Skeletal muscle satellite cell (primary cell): ENCODE data around the gene EXOSC2.

Source experiments
- H3K27me3 ChIP-seq: 2 replicates; pipeline ENCODE4 v1.7.0; 2013; ENCODE audit warnings: low read length; ENCODE audit not compliant: control insufficient read depth, insufficient read depth
- H3K36me3 ChIP-seq: 2 replicates; pipeline ENCODE4 v1.7.0; 2013; ENCODE audit warnings: mild to moderate bottlenecking, control low read depth, low read length; ENCODE audit not compliant: insufficient read depth
- H3K4me1 ChIP-seq: 2 replicates; pipeline ENCODE4 v1.7.0; 2013; ENCODE audit warnings: low read length; ENCODE audit not compliant: control insufficient read depth, insufficient read depth
- H3K4me2 ChIP-seq: 2 replicates; pipeline ENCODE4 v1.7.0; 2013; ENCODE audit warnings: mild to moderate bottlenecking, low read length
- H3K4me3 ChIP-seq: 2 replicates; pipeline ENCODE4 v1.7.0; 2013; ENCODE audit warnings: low read length
- H3K9ac ChIP-seq: 2 replicates; pipeline ENCODE4 v1.7.0; 2013; ENCODE audit warnings: mild to moderate bottlenecking, low read depth, low read length, moderate library complexity
- H3K9me3 ChIP-seq: replicated peaks from 2 replicates; pipeline ENCODE4 v1.7.0; 2013; ENCODE audit warnings: mild to moderate bottlenecking, control low read depth, low read length

Gene EXOSC2

DNA sequence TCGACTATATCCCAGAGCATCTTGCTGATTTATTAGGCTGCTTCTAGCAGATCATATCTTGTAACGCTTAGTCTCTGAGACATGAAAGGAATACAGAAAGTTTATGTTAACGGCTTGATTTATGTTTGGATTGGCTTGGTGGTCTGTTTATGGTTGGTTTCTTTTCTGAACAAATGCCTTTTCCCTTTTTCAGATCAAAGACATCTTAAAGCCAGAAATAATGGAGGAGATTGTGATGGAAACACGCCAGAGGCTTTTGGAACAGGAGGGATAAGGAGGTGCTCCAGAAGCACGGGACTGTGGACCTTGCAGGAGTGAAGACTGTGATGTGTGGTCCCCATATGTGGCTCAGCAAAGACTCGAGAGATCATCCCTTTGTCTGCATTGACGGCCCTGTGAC lies 9.9 kb downstream of the EXOSC2 start:
- Histone ChIP-seq H3K9me3 (no peaks in the 10 kb centered on the region), H3K9ac (no peak overlapping the region), H3K36me3 (peaks cover 46% of the 10 kb centered on the region), H3K27me3 (no peaks in the 10 kb centered on the region), H3K4me1 (no peaks in the 10 kb centered on the region), H3K4me3 (no peak overlapping the region), H3K4me2 (no peak overlapping the region)

DNA sequence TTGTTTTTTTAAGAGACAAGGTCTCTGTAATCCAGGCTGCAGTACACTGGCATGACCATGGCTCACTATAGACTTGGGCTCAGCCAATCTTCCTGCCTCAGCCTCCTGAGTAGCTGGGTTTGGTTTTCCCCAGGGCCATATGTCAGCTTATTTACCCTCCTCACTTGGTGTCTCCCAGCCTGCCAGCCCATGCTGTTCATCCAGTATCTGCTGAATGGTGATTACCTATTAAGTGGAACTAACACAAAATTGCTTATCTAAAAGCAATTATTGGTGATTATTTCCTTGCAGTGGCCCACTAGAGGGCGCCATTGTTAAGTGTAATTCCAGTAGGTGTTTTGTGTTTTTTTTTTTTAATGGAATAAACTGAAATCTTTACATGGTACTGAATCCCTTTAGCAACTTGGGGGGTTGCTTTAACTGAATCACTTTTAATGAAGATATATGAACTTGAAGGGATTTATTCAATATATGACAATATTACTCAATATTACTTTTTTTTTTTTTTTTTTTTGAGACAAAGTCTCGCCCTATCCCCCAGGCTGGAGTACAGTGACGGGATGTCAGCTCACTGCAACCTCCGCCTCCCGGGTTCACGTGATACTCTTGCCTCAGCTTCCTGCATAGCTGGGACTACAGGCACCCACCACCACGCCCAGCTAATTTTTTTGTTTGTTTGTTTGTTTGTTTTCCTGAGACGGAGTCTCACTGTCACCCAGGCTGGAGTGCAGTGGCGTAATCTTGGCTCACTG lies 13.8 kb downstream of the EXOSC2 start:
- H3K4me3 ChIP-seq = no peak overlapping the region

DNA sequence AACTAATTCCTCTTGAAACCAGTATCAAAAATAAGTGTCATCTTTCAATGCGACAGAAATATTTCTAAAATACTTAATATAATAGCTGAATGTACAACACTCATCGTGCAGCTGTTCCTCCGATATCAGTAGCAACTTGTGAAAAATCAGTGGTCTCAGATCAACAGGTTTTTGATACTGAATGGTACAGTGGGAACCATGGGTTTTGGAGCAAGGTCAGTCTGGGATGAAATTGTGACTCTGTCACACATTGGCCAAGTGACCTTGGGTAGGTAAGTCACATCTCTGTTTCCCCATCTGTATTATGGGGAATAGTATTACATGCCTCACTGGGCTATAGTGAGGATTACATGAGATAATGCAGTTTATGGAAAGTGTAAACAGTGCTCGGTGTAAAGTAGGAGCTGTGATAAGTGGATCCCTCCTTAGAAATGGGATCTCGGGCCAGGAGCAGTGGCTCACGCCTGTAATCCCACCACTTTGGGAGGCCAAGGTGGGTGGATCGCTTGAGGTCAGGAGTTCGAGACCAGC lies 17.3 kb downstream of the EXOSC2 start:
- Histone ChIP-seq H3K9ac (no peak overlapping the region), H3K4me1 (peaks cover 15% of the 10 kb centered on the region)

More for the DNA sequence above, 13.8 kb downstream of the EXOSC2 start:
- Histone ChIP-seq H3K27me3 (no peaks in the 10 kb centered on the region), H3K9ac (no peak overlapping the region), H3K4me1 (no peaks in the 10 kb centered on the region), H3K36me3 (peaks cover 21% of the 10 kb centered on the region), H3K4me2 (no peak overlapping the region), H3K9me3 (no peaks in the 10 kb centered on the region)

DNA sequence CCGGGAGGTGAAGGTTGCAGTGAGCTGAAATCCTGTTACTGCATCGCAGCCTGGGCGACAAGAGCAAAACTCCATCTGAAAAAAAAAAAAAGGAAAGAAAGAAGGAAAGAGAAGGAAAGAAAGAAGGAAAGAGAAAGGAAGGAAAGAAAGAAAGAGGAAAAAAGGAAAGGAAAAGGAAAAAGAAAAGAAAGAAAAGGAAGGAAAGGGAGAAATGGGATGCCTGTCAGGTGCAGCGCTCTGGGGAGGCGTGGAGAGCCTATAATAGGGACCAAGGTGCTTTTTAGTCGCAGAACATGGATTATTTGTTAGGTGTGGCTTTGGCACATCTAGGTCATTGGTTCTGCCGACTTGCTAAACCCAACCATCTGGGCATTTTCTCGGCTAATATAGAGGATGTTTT lies 17.9 kb downstream of the EXOSC2 start:
- Histone ChIP-seq H3K36me3 (no peaks in the 10 kb centered on the region), H3K4me1 (peaks cover 20% of the 10 kb centered on the region), H3K9ac (no peak overlapping the region)

More for the DNA sequence above, 17.3 kb downstream of the EXOSC2 start:
- no peaks in the 10 kb centered on the region for H3K9me3 ChIP-seq
- no peak overlapping the region for H3K4me2 ChIP-seq
- H3K27me3 ChIP-seq = no peaks in the 10 kb centered on the region
- no peaks in the 10 kb centered on the region for H3K36me3 ChIP-seq
- H3K4me3 ChIP-seq = no peak overlapping the region

DNA sequence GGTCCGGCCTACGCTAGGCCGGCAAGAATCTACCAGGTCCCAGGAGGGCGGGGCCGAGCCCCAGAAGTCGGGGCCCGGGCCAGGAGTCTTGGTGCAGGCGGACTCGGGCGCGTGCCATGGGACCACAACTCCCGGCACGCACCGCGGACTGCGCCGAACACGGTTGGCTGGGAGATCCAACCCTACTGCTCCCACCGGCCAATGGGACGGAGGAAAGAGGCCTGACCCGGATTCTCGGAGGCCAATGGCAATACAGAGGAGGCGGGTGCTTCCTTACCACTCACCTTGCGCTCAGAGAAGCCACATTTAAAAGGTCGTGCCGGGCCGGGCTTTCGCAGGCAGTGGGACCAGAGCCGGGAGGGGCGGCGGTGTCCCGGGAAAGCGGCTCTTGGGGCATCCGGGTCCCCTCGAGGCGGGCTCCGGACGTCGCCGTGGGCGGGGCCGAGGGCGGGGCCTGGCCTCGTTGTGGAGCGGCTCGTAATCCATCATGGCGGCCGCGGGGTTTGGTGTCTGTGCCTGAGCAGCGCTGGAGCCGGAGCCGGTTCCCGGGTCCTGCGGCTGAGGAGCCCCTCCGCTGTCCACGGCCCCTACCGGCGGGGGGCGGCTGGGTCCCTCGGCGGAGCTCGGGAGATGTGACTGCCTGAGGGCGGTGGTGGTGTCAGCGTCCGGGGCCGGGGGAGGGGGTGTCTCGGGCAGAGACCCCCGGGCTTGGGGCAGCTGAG lies 19.1 kb downstream of the EXOSC2 start:
- Histone ChIP-seq H3K36me3 (no peaks in the 10 kb centered on the region), H3K4me3 (peak overlapping the region; percentile 94), H3K9me3 (no peaks in the 10 kb centered on the region), H3K4me1 (peaks cover 20% of the 10 kb centered on the region), H3K4me2 (peak overlapping the region; percentile 86), H3K27me3 (no peaks in the 10 kb centered on the region), H3K9ac (peak overlapping the region; percentile 98)

More for the DNA sequence above, 17.9 kb downstream of the EXOSC2 start:
- H3K4me2 ChIP-seq = no peak overlapping the region
- H3K27me3 ChIP-seq = no peaks in the 10 kb centered on the region
- no peak overlapping the region for H3K4me3 ChIP-seq
- H3K9me3 ChIP-seq = no peaks in the 10 kb centered on the region

DNA sequence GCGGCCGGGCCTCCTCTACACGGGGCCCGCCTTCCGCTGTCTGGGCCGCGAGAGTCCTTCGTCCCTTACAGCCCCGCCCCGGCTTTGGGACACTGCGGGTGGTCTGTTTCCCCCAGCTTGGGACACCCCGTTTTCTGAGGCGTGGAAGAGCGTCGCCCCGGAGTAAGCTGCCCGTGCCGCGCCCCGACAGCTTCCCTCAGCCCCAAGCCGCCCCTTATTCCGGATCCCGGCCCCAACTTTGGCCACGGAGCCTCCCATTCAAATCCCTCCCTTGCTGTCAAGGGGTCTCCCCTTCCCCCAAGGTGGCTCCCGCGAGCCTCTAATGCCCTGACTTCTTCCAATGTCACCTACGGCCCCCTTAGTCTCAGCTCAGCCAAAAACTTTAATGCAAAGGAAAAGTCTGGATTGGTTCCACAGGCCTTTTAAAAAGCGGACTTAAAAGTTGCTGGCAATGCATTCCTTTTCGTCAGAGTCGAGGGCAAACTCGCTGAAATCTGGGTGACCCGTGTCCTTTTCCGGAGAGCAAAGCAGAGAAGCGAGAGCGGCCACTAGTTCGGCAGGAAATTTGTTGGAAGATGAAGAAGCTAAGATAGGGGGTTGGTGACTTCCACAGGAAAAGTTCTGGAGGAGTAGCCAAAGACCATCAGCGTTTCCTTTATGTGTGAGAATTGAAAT lies 19.8 kb downstream of the EXOSC2 start:
- Histone ChIP-seq H3K4me2 (peak overlapping the region; percentile 86), H3K27me3 (no peaks in the 10 kb centered on the region), H3K36me3 (no peaks in the 10 kb centered on the region), H3K9me3 (no peaks in the 10 kb centered on the region), H3K4me1 (peaks cover 20% of the 10 kb centered on the region), H3K4me3 (peak overlapping the region; percentile 94), H3K9ac (peak overlapping the region; percentile 98)

DNA sequence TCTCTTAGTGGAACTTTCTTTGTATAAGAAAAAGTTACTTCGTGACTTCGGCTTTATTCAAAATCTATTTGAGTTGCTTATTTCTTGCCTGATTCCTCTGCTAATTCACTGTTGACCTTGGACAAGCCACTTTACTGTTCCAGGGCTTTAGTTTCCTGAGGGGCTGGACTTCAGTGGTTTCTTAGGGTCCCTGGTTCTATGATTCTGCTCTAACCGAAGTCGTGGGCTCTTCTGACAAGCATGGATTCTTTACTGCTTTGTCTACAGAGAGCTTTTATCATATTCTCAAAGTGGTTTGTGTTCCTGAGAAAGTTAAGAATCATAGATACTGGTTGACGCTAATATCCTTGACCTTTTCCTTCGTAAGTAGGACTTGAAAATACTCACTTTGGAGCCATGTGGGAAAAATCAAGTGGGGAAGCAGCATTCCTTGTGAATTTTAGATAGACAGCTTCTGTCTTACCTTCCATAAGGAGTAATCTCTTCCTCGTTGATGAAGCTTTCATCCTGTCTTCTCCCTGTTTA lies 21.1 kb downstream of the EXOSC2 start:
- no peaks in the 10 kb centered on the region for H3K9me3 ChIP-seq
- H3K4me2 ChIP-seq = peak overlapping the region; percentile 86
- peak overlapping the region; percentile 94 for H3K4me3 ChIP-seq
- peaks cover 20% of the 10 kb centered on the region for H3K4me1 ChIP-seq
- H3K9ac ChIP-seq = peak overlapping the region; percentile 98
- H3K36me3 ChIP-seq = no peaks in the 10 kb centered on the region
- no peaks in the 10 kb centered on the region for H3K27me3 ChIP-seq

DNA sequence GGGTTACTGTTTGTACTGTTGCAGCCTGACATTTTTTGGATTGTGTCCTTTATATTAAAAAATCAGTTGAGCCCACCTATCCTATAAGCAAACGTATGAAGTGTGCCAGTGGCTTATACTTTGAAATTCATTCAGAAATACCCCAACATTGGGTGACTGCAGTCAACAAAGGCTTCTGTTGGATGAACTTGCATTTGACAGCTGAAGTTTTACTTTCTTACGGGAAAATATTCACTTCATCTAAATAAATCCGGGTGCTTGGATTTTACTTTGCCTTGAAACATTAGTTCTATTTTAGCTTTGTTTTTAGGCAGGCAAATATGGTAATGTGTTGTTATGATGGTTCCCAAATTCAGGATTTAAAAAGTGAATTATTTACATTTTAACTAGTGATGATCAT lies 21.7 kb downstream of the EXOSC2 start:
- Histone ChIP-seq H3K9me3 (no peaks in the 10 kb centered on the region), H3K4me3 (peak overlapping the region; percentile 94), H3K36me3 (no peaks in the 10 kb centered on the region), H3K4me2 (peak overlapping the region; percentile 86), H3K9ac (peak overlapping the region; percentile 98), H3K27me3 (no peaks in the 10 kb centered on the region), H3K4me1 (peaks cover 20% of the 10 kb centered on the region)

DNA sequence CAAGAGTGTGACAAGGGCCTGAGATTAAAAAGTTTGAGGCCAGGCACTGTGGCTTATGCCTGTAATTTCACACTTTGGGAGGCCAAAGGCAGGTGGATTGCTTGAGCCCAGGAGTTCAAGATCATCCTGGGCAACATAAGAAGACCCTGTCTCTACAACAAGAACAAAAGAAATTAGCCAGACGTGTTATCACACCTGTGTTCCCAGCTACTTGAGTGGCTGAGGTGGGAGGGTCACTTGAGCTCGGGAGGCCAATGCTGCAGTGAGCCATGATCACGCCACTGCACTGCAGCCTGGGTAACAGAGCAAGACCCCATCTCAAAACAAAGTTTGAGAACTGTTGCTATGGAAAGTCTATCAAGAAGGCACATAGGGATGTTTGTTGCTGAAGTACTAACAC lies 25.0 kb downstream of the EXOSC2 start:
- H3K4me3 ChIP-seq = no peak overlapping the region
- H3K9me3 ChIP-seq = no peaks in the 10 kb centered on the region
- H3K4me2 ChIP-seq = no peak overlapping the region
- H3K9ac ChIP-seq = no peak overlapping the region
- no peaks in the 10 kb centered on the region for H3K36me3 ChIP-seq
- no peaks in the 10 kb centered on the region for H3K27me3 ChIP-seq
- peaks cover 20% of the 10 kb centered on the region for H3K4me1 ChIP-seq

DNA sequence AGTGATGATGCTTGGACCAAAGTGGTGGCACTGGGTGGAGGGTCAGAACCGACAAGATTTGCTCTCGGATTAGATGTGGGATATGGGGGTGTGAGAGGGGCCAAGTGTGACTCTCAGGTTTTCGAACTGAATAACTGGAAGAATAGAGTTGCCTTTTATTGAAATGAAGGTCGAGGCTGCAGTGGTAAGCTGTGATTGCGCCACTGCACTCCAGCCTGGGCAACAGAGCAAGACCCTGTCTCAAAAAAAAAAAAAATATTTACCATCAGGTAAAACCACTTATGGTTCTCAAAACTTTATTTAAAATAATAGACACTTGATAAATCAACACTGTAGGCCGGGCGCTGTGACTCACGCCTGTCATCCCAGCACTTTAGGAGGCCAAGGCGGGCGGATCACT lies 27.2 kb downstream of the EXOSC2 start:
- H3K4me3 ChIP-seq = no peak overlapping the region

DNA sequence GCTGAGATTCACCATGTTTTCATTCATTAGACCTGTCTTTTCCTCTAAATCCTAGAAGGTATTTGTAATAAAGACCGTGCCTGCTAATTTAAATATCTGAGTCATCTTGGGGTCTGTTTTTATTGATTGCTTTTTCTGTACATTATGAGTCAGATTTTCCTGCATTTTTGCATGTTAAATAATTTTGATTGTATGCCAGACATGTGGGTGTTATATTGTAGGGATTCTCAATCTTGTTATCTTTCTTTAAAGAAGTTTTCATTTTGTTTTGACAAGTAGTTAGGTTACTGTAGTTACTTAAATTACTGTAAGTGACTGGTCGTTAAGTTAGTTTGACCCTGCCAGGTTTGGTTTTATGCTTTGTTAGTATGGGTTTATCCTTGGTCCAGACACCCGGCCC lies 35.1 kb downstream of the EXOSC2 start:
- Histone ChIP-seq H3K27me3 (no peaks in the 10 kb centered on the region), H3K4me2 (peak overlapping the region; percentile 55), H3K4me3 (no peak overlapping the region), H3K9ac (peak overlapping the region; percentile 32), H3K36me3 (no peaks in the 10 kb centered on the region), H3K9me3 (no peaks in the 10 kb centered on the region), H3K4me1 (peaks cover 13% of the 10 kb centered on the region)

More for the DNA sequence above, 27.2 kb downstream of the EXOSC2 start:
- no peak overlapping the region for H3K9ac ChIP-seq
- H3K36me3 ChIP-seq = no peaks in the 10 kb centered on the region
- no peaks in the 10 kb centered on the region for H3K9me3 ChIP-seq
- peaks cover 6% of the 10 kb centered on the region for H3K4me1 ChIP-seq
- H3K27me3 ChIP-seq = no peaks in the 10 kb centered on the region
- H3K4me2 ChIP-seq = no peak overlapping the region
